Ascending aorta (tissue), 2 donors: ENCODE data around the gene MIPEP. TPM values are rescaled to one million over a fixed set of nuclear protein-coding genes. Genes with fewer than 3 reads are reported as not detected.
A peak's percentile ranks its signal among the peaks of the same experiment; 100 is the strongest.

Experiments used
- DNase-seq, 2 donors: peaks; one replicate each; pipeline ENCODE4 v3.0.0-alpha.2; 2019; ENCODE audit warnings: low spot score in 2 of 2
- H3K27ac ChIP-seq, 2 donors: fragments of 200-600 bp; sonication (generic); one replicate each; pipeline ENCODE4 v1.5.1; 2016 to 2017; ENCODE audit warnings: mild to moderate bottlenecking in 1 of 2
- H3K27me3 ChIP-seq: fragments of 200-600 bp; sonication (generic); one replicate; pipeline ENCODE4 v1.5.1; 2017
- H3K36me3 ChIP-seq, 2 donors: fragments of 200-600 bp; sonication (generic); one replicate each; pipeline ENCODE4 v1.5.1; 2016
- H3K4me1 ChIP-seq, 2 donors: fragments of 200-600 bp; sonication (generic); one replicate each; pipeline ENCODE4 v1.5.1; 2016 to 2017; ENCODE audit warnings: mild to moderate bottlenecking in 1 of 2
- H3K4me3 ChIP-seq, 2 donors: fragments of 200-600 bp; sonication (generic); one replicate each; pipeline ENCODE4 v1.5.1; 2016 to 2017; ENCODE audit warnings: mild to moderate bottlenecking in 1 of 2
- H3K9me3 ChIP-seq, 2 donors: fragments of 200-600 bp; sonication (generic); one replicate each; pipeline ENCODE4 v1.5.1; 2016
- CTCF ChIP-seq, 3 experiments: fragments of 200-600 bp in 2 of 3; fragments of 450-650 bp in 1 of 3; sonication (generic) in 2 of 3; IDR thresholded peaks; one replicate each; pipeline ENCODE4 v1.5.1; 2016 to 2019; ENCODE audit warnings: antibody characterized with exemption in 3 of 3, mild to moderate bottlenecking in 1 of 3, moderate library complexity in 1 of 3
- intact Hi-C: fragments of 100-400 bp; cut with DNase I; formaldehyde crosslinking; loops from one replicate; pipeline ENCODE4 v1.15.1; 2023
- total RNA-seq: library from RNA; depleted of rRNA; stranded (reverse); fragments of >200 nt; gene quantifications from one replicate; pipeline ENCODE4 v1.1.0, GENCODE V29; 2016

Gene MIPEP
- total RNA-seq, 1 donor from 2014 or later: 2.8 TPM

- intact Hi-C loops: no loop called here
- H3K9me3 ChIP-seq: no peaks in the 10 kb centered on the region
- no peaks in the 10 kb centered on the region for H3K36me3 ChIP-seq
- no peak for DNase-seq
- H3K4me3 ChIP-seq: no peak overlapping the region
- peaks cover 0 to 3% of the 10 kb centered on the region in 2 donors for H3K4me1 ChIP-seq
- no peak for TF ChIP-seq CTCF (IDR thresholded peaks at IDR 0.05)
- no peaks in the 10 kb centered on the region for H3K27me3 ChIP-seq
- peak overlapping the region in 1 of 2 donors; percentile 5 for H3K27ac ChIP-seq
Measured at GRCh38 chr13:23801141-23801540, 88.1 kb downstream of the MIPEP start.

GRCh38 chr13:23799945-23800344 is 89.3 kb downstream of the MIPEP start:
- Histone ChIP-seq H3K4me1 (peaks cover 0 to 6% of the 10 kb centered on the region in 2 donors), H3K4me3 (no peak overlapping the region), H3K27ac (peak overlapping the region; percentile 4 to 61), H3K27me3 (no peaks in the 10 kb centered on the region), H3K36me3 (no peaks in the 10 kb centered on the region), H3K9me3 (no peaks in the 10 kb centered on the region)
- intact Hi-C loops: no loop called here
- no peak for DNase-seq
- TF ChIP-seq CTCF (IDR thresholded peaks at IDR 0.05): no peak

GRCh38 chr13:23797276-23797903 is 91.8 kb downstream of the MIPEP start:
- intact Hi-C loops: no loop called here
- H3K36me3 ChIP-seq: no peaks in the 10 kb centered on the region
- peaks cover 0 to 16% of the 10 kb centered on the region in 2 donors for H3K4me1 ChIP-seq
- no peak for TF ChIP-seq CTCF (IDR thresholded peaks at IDR 0.05)
- DNase-seq: no peak
- H3K27ac ChIP-seq: no peak overlapping the region
- H3K27me3 ChIP-seq: no peaks in the 10 kb centered on the region
- no peaks in the 10 kb centered on the region for H3K9me3 ChIP-seq
- no peak overlapping the region for H3K4me3 ChIP-seq

- Histone ChIP-seq H3K27me3 (no peaks in the 10 kb centered on the region), H3K4me1 (peaks cover 0 to 16% of the 10 kb centered on the region in 2 donors), H3K36me3 (no peaks in the 10 kb centered on the region), H3K27ac (no peak overlapping the region), H3K9me3 (no peaks in the 10 kb centered on the region), H3K4me3 (no peak overlapping the region)
- TF ChIP-seq CTCF (IDR thresholded peaks at IDR 0.05): no peak
- DNase-seq: no peak
- intact Hi-C loops: no loop called here
Measured at GRCh38 chr13:23796551-23796950, 92.6 kb downstream of the MIPEP start.

GRCh38 chr13:23794267-23795161 is 94.7 kb downstream of the MIPEP start:
- H3K27me3 ChIP-seq: no peaks in the 10 kb centered on the region
- DNase-seq: no peak
- no peaks in the 10 kb centered on the region for H3K9me3 ChIP-seq
- no peaks in the 10 kb centered on the region for H3K36me3 ChIP-seq
- H3K4me1 ChIP-seq: peaks cover 0 to 13% of the 10 kb centered on the region in 2 donors
- TF ChIP-seq CTCF (IDR thresholded peaks at IDR 0.05): no peak
- H3K4me3 ChIP-seq: peak overlapping the region in 1 of 2 donors; percentile 35
- peak overlapping the region; percentile 44 to 53 for H3K27ac ChIP-seq
- intact Hi-C loops: no loop called here
